WTC11 (cell line): ENCODE data around the gene NUP210. TPM values are rescaled to one million over a fixed set of nuclear protein-coding genes. Genes with fewer than 3 reads are reported as not detected.

ENCODE experiments used
- ATAC-seq: fragments of 200-7000 bp; cut with Tn5 transposase; 2 replicates; pipeline ENCODE4 v1.10.0; 2021; ENCODE audit warnings: mild to moderate bottlenecking, moderate library complexity
- CTCF ChIA-PET: fragments of 300-600 bp; sonication (Branson Sonifier 250); formaldehyde crosslinking; loops from one replicate; lab custom pipeline; 2021; ENCODE audit warnings: antibody characterized with exemption; lab: Charles Lee
- POLR2A ChIA-PET: fragments of 350-600 bp; sonication (Branson Sonifier 250); formaldehyde crosslinking; loops from one replicate; lab custom pipeline; 2021; ENCODE audit warnings: antibody characterized with exemption; lab: Charles Lee
- DNase-seq: peaks from one replicate; pipeline ENCODE4 v3.0.0; 2021; ENCODE audit warnings: low spot score
- H3K27ac Mint-ChIP-seq: 2 replicates; pipeline ENCODE4 v1.8.0; 2021; ENCODE audit warnings: mixed read lengths
- H3K27me3 Mint-ChIP-seq: 2 replicates; pipeline ENCODE4 v1.8.0; 2021; ENCODE audit warnings: low read depth, mild to moderate bottlenecking, moderate library complexity, mixed read lengths
- H3K36me3 Mint-ChIP-seq: 2 replicates; pipeline ENCODE4 v1.8.0; 2021; ENCODE audit warnings: mixed read lengths
- H3K4me1 Mint-ChIP-seq: 2 replicates; pipeline ENCODE4 v1.8.0; 2022; ENCODE audit warnings: mixed read lengths
- H3K4me3 Mint-ChIP-seq: 2 replicates; pipeline ENCODE4 v1.8.0; 2021; ENCODE audit warnings: mild to moderate bottlenecking, moderate library complexity, mixed read lengths
- H3K9me3 Mint-ChIP-seq: 2 replicates; pipeline ENCODE4 v1.8.0; 2021; ENCODE audit warnings: mixed read lengths
- ATF2 ChIP-seq: sonication (generic); formaldehyde crosslinking; IDR thresholded peaks from 2 replicates; pipeline ENCODE4 v1.8.1; 2022; ENCODE audit warnings: low read depth, missing genetic modification reagents, borderline replicate concordance
- ATF6 ChIP-seq: sonication (generic); formaldehyde crosslinking; IDR thresholded peaks from 2 replicates; pipeline ENCODE4 v1.8.1; 2023; ENCODE audit warnings: mild to moderate bottlenecking, missing genetic modification reagents
- CREM ChIP-seq: sonication (generic); formaldehyde crosslinking; IDR thresholded peaks from 2 replicates; pipeline ENCODE4 v1.8.1; 2022; ENCODE audit warnings: mild to moderate bottlenecking, missing genetic modification reagents, moderate library complexity
- EMX1 ChIP-seq: fragments of 250-450 bp; sonication (Bioruptor Pico); IDR thresholded peaks from 2 replicates; pipeline ENCODE4 v1.8.0; 2021; ENCODE audit warnings: mild to moderate bottlenecking
- GABPB1 ChIP-seq: sonication (generic); formaldehyde crosslinking; IDR thresholded peaks from 2 replicates; pipeline ENCODE4 v1.8.1; 2023; ENCODE audit warnings: mild to moderate bottlenecking, missing genetic modification reagents
- HMGA2 ChIP-seq: fragments of 250-450 bp; sonication (Bioruptor Pico); IDR thresholded peaks from 2 replicates; pipeline ENCODE4 v1.4.0; 2021; ENCODE audit warnings: mild to moderate bottlenecking, moderate library complexity
- IRF1 ChIP-seq: sonication (generic); formaldehyde crosslinking; IDR thresholded peaks from 2 replicates; pipeline ENCODE4 v1.8.0; 2023; ENCODE audit warnings: missing genetic modification reagents
- IRF2 ChIP-seq: sonication (generic); formaldehyde crosslinking; IDR thresholded peaks from 2 replicates; pipeline ENCODE4 v1.8.0; 2022; ENCODE audit warnings: low read depth, missing genetic modification reagents, borderline replicate concordance
- KAT7 ChIP-seq: sonication (generic); formaldehyde crosslinking; IDR thresholded peaks from 2 replicates; pipeline ENCODE4 v1.8.1; 2023; ENCODE audit warnings: missing genetic modification reagents, mild to moderate bottlenecking, borderline replicate concordance
- MXD4 ChIP-seq: fragments of 250-450 bp; sonication (Bioruptor Pico); IDR thresholded peaks from 2 replicates; pipeline ENCODE4 v1.8.0; 2021; ENCODE audit warnings: mild to moderate bottlenecking, moderate library complexity, borderline replicate concordance
- MYBL2 ChIP-seq: sonication (generic); formaldehyde crosslinking; IDR thresholded peaks from 2 replicates; pipeline ENCODE4 v1.8.1; 2023; ENCODE audit warnings: mild to moderate bottlenecking, moderate library complexity, missing genetic modification reagents
- RORB ChIP-seq: fragments of 250-450 bp; sonication (Bioruptor Pico); IDR thresholded peaks from 2 replicates; pipeline ENCODE4 v1.9.0; 2021; ENCODE audit warnings: mild to moderate bottlenecking
- ZMAT4 ChIP-seq: fragments of 250-450 bp; sonication (Bioruptor Pico); IDR thresholded peaks from 2 replicates; pipeline ENCODE4 v1.9.0; 2021; ENCODE audit warnings: mild to moderate bottlenecking
- ZNF121 ChIP-seq: sonication (generic); formaldehyde crosslinking; IDR thresholded peaks from 2 replicates; pipeline ENCODE4 v1.8.0; 2023; ENCODE audit warnings: missing genetic modification reagents
- ZNF219 ChIP-seq: sonication (generic); formaldehyde crosslinking; IDR thresholded peaks from 2 replicates; pipeline ENCODE4 v1.8.0; 2023; ENCODE audit warnings: missing genetic modification reagents, mild to moderate bottlenecking, borderline replicate concordance
- ZNF423 ChIP-seq: fragments of 250-450 bp; sonication (Bioruptor Pico); IDR thresholded peaks from 2 replicates; pipeline ENCODE4 v2.1.2; 2022; ENCODE audit warnings: mild to moderate bottlenecking, moderate library complexity
- ZNF512 ChIP-seq: sonication (generic); formaldehyde crosslinking; IDR thresholded peaks from 2 replicates; pipeline ENCODE4 v1.8.1; 2022; ENCODE audit warnings: missing genetic modification reagents, borderline replicate concordance
- ZNF671 ChIP-seq: fragments of 250-450 bp; sonication (Bioruptor Pico); IDR thresholded peaks from 2 replicates; pipeline ENCODE4 v1.8.0; 2021; ENCODE audit warnings: mild to moderate bottlenecking
- total RNA-seq: library from RNA; stranded (reverse); gene quantifications from 3 replicates; pipeline ENCODE4 v1.2.3, GENCODE V29; 2021
- TF ChIP-seq, protein P1 (sequence below): sonication (generic); formaldehyde crosslinking; IDR thresholded peaks from 2 replicates; pipeline ENCODE4 v1.8.0; 2022; ENCODE audit warnings: mild to moderate bottlenecking, missing genetic modification reagents

The NUP210 gene
- total RNA-seq, 1 experiment from 2014 or later, result 59.2 TPM

GRCh38 chr3:13277196-13277813, 142.8 kb downstream of the NUP210 start:
- ChIA-PET CTCF (interaction anchor here (0.6 to 2.8 kb wide), 3 partner anchors 48 to 1231 kb away, joined by 3 to 6 read pairs (median 5); no protein-coding TSS in a partner anchor), POLR2A (no interaction called here)
- H3K36me3 Mint-ChIP-seq, result no peaks in the 10 kb centered on the region
- H3K4me1 Mint-ChIP-seq, result peaks cover 28% of the 10 kb centered on the region
- H3K27me3 Mint-ChIP-seq, result peaks cover 14% of the 10 kb centered on the region
- H3K4me3 Mint-ChIP-seq, result no peak overlapping the region
- H3K27ac Mint-ChIP-seq, result peak overlapping the region; percentile 76
- DNase-seq, result no peak
- no peak for TF ChIP-seq MXD4 (CRISPR knock-in tag)
- no peak for TF ChIP-seq CREM (CRISPR knock-in tag)
- no peak for TF ChIP-seq ZNF121 (CRISPR knock-in tag)
- TF ChIP-seq ZNF512 (CRISPR knock-in tag), result no peak
- no peak for TF ChIP-seq ZMAT4 (CRISPR knock-in tag)
- no peak for TF ChIP-seq ATF6 (CRISPR knock-in tag)
- no peak for TF ChIP-seq IRF1
- no peak for TF ChIP-seq KAT7
- TF ChIP-seq ZNF671 (CRISPR knock-in tag), result no peak
- TF ChIP-seq ZNF423 (CRISPR knock-in tag), result no peak
- TF ChIP-seq RORB (CRISPR knock-in tag), result no peak
- TF ChIP-seq, protein P1, sequence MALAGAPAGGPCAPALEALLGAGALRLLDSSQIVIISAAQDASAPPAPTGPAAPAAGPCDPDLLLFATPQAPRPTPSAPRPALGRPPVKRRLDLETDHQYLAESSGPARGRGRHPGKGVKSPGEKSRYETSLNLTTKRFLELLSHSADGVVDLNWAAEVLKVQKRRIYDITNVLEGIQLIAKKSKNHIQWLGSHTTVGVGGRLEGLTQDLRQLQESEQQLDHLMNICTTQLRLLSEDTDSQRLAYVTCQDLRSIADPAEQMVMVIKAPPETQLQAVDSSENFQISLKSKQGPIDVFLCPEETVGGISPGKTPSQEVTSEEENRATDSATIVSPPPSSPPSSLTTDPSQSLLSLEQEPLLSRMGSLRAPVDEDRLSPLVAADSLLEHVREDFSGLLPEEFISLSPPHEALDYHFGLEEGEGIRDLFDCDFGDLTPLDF, result no peak
- TF ChIP-seq ZNF219 (CRISPR knock-in tag), result no peak
- TF ChIP-seq MYBL2 (CRISPR knock-in tag), result no peak
- no peaks in the 10 kb centered on the region for H3K9me3 Mint-ChIP-seq
- no peak for ATAC-seq

GRCh38 chr3:13276438-13277195, 143.5 kb downstream of the NUP210 start:
- DNase-seq, result no peak
- CTCF ChIA-PET, result interaction anchor here (0.6 to 2.8 kb wide), 4 partner anchors 47 to 1232 kb away, joined by 3 to 6 read pairs (median 4); no protein-coding TSS in a partner anchor
- Mint-ChIP-seq H3K27ac (no peak overlapping the region), H3K4me1 (peaks cover 26% of the 10 kb centered on the region)
- TF ChIP-seq ZNF121 (CRISPR knock-in tag) (no peak), HMGA2 (CRISPR knock-in tag) (no peak), CREM (CRISPR knock-in tag) (no peak), EMX1 (CRISPR knock-in tag) (no peak), GABPB1 (no peak), IRF2 (CRISPR knock-in tag) (no peak), MXD4 (CRISPR knock-in tag) (no peak), ATF2 (CRISPR knock-in tag) (no peak)
- TF ChIP-seq, all 79 proteins: peak for 0
- no peak for ATAC-seq
- POLR2A ChIA-PET, result no interaction called here
- Mint-ChIP-seq H3K36me3 (no peaks in the 10 kb centered on the region), H3K4me3 (no peak overlapping the region), H3K27me3 (peaks cover 7% of the 10 kb centered on the region), H3K9me3 (no peaks in the 10 kb centered on the region)
